Chondrocyte (in vitro differentiated cells): Measurements from ENCODE around the gene UPK3BL2. TPM values are rescaled to one million over a fixed set of nuclear protein-coding genes. Genes with fewer than 3 reads are reported as not detected.

ENCODE experiments used
- total RNA-seq: library from RNA; stranded (reverse); gene quantifications from 3 replicates; pipeline ENCODE4 v1.2.1, GENCODE V29; 2021

The UPK3BL2 gene
- total RNA-seq, 1 donor from 2014 or later, result 3.3 TPM

Other genes with a start within 250 kb of the UPK3BL2 start
- not detected in 3 replicates for gene SPDYE6, start 187.3 kb downstream of the UPK3BL2 start, total RNA-seq
- 23.2 to 25.5 TPM (median 25.3 TPM) in 3 replicates for gene PRKRIP1, start 147.3 kb downstream of the UPK3BL2 start, total RNA-seq
- 47.4 to 55.1 TPM (median 54.0 TPM) in 3 replicates for gene ORAI2, start 110.1 kb downstream of the UPK3BL2 start, total RNA-seq
- 6.9 to 12.2 TPM (median 9.2 TPM) in 3 replicates for gene ALKBH4, start 78.8 kb downstream of the UPK3BL2 start, total RNA-seq
- gene LRWD1, start 78.7 kb downstream of the UPK3BL2 start, total RNA-seq, result 16.1 to 18.5 TPM (median 16.7 TPM) in 3 replicates
- 33.1 to 41.0 TPM (median 36.6 TPM) in 3 replicates for gene POLR2J, start 64.8 kb downstream of the UPK3BL2 start, total RNA-seq
- 7.5 to 12.3 TPM (median 9.9 TPM) in 3 replicates for gene RASA4B, start 25.9 kb downstream of the UPK3BL2 start, total RNA-seq
- not detected in 3 replicates for gene SPDYE2, start 7.5 kb upstream of the UPK3BL2 start, total RNA-seq
- gene POLR2J3, start 28.9 kb upstream of the UPK3BL2 start, total RNA-seq, result 6.7 to 17.9 TPM (median 9.9 TPM) in 3 replicates
- gene RASA4, start 73.1 kb upstream of the UPK3BL2 start, total RNA-seq, result 16.5 to 26.0 TPM (median 24.0 TPM) in 3 replicates
- gene UPK3BL1, start 99.1 kb upstream of the UPK3BL2 start, total RNA-seq, result 11.7 to 29.6 TPM (median 14.8 TPM) in 3 replicates
- gene SPDYE2B, start 106.6 kb upstream of the UPK3BL2 start, total RNA-seq, result not detected in 3 replicates
- gene POLR2J2, start 128.0 kb upstream of the UPK3BL2 start, total RNA-seq, result 1.5 to 5.1 TPM (median 2.9 TPM) in 3 replicates
- gene FAM185A, start 205.3 kb upstream of the UPK3BL2 start, total RNA-seq, result 5.6 to 7.5 TPM (median 5.8 TPM) in 3 replicates